IPS-18c (cell line): ENCODE measurements around the gene EPB41L3.

Source experiments
- H3K4me3 ChIP-seq: 2 replicates; pipeline ENCODE4 v1.7.0; 2013; ENCODE audit warnings: low read depth, mild to moderate bottlenecking, low read length, moderate library complexity; ENCODE audit not compliant: insufficient read depth
- H3K9me3 ChIP-seq: one replicate; pipeline ENCODE4 v1.6.1; 2013; ENCODE audit warnings: mild to moderate bottlenecking, low read length, moderate library complexity; ENCODE audit not compliant: control insufficient read depth, insufficient read depth

EPB41L3 gene

GRCh38 chr18:5414546-5414945 is 129.3 kb downstream of the EPB41L3 start:
- Histone ChIP-seq H3K9me3 (no peaks in the 10 kb centered on the region), H3K4me3 (no peak overlapping the region)

- no peak overlapping the region for H3K4me3 ChIP-seq
- no peaks in the 10 kb centered on the region for H3K9me3 ChIP-seq
Observed at GRCh38 chr18:5413447-5413846, 130.3 kb downstream of the EPB41L3 start.

GRCh38 chr18:5410582-5410981 is 133.2 kb downstream of the EPB41L3 start:
- no peak overlapping the region for H3K4me3 ChIP-seq

GRCh38 chr18:5398269-5398668 is 145.5 kb downstream of the EPB41L3 start:
- H3K9me3 ChIP-seq = no peaks in the 10 kb centered on the region
- no peak overlapping the region for H3K4me3 ChIP-seq

More at GRCh38 chr18:5410582-5410981, 133.2 kb downstream of the EPB41L3 start:
- no peaks in the 10 kb centered on the region for H3K9me3 ChIP-seq

GRCh38 chr18:5397102-5397501 is 146.7 kb downstream of the EPB41L3 start:
- H3K4me3 ChIP-seq = no peak overlapping the region
- H3K9me3 ChIP-seq = no peaks in the 10 kb centered on the region

- no peaks in the 10 kb centered on the region for H3K9me3 ChIP-seq
Observed at GRCh38 chr18:5395860-5396448, 147.8 kb downstream of the EPB41L3 start.

GRCh38 chr18:5393779-5394178 is 150.0 kb downstream of the EPB41L3 start:
- H3K9me3 ChIP-seq = no peaks in the 10 kb centered on the region
- no peak overlapping the region for H3K4me3 ChIP-seq

More at GRCh38 chr18:5395860-5396448, 147.8 kb downstream of the EPB41L3 start:
- no peak overlapping the region for H3K4me3 ChIP-seq

- Histone ChIP-seq H3K9me3 (no peaks in the 10 kb centered on the region), H3K4me3 (no peak overlapping the region)
Observed at GRCh38 chr18:5391409-5391808, 152.4 kb downstream of the EPB41L3 start.

- H3K9me3 ChIP-seq = no peaks in the 10 kb centered on the region
- no peak overlapping the region for H3K4me3 ChIP-seq
Observed at GRCh38 chr18:5389356-5389755, 154.4 kb downstream of the EPB41L3 start.

GRCh38 chr18:5388896-5389295 is 154.9 kb downstream of the EPB41L3 start:
- Histone ChIP-seq H3K9me3 (no peaks in the 10 kb centered on the region), H3K4me3 (no peak overlapping the region)

- Histone ChIP-seq H3K9me3 (no peaks in the 10 kb centered on the region), H3K4me3 (no peak overlapping the region)
Observed at GRCh38 chr18:5380586-5380985, 163.2 kb downstream of the EPB41L3 start.

- H3K9me3 ChIP-seq = no peaks in the 10 kb centered on the region
- no peak overlapping the region for H3K4me3 ChIP-seq
Observed at GRCh38 chr18:5376986-5377385, 166.8 kb downstream of the EPB41L3 start.

GRCh38 chr18:5370332-5370731 is 173.5 kb downstream of the EPB41L3 start:
- H3K9me3 ChIP-seq = no peaks in the 10 kb centered on the region
- H3K4me3 ChIP-seq = no peak overlapping the region

GRCh38 chr18:5369513-5369912 is 174.3 kb downstream of the EPB41L3 start:
- Histone ChIP-seq H3K4me3 (no peak overlapping the region), H3K9me3 (no peaks in the 10 kb centered on the region)

GRCh38 chr18:5365443-5365842 is 178.4 kb downstream of the EPB41L3 start:
- H3K4me3 ChIP-seq = no peak overlapping the region
- H3K9me3 ChIP-seq = no peaks in the 10 kb centered on the region

GRCh38 chr18:5350636-5351035 is 193.2 kb downstream of the EPB41L3 start:
- Histone ChIP-seq H3K4me3 (no peak overlapping the region), H3K9me3 (peaks cover 2% of the 10 kb centered on the region)
